ENCODE measurements around the gene PLS1. TPM values are rescaled to one million over a fixed set of nuclear protein-coding genes. Genes with fewer than 3 reads are reported as not detected.
A peak's percentile ranks its signal among the peaks of the same experiment; 100 is the strongest.

Gene PLS1
- total and polyA plus RNA-seq, 2 of the 8 experiments (the other 6 are each of a cell fraction or from before 2014, with no cell fraction given): 18.7 to 44.7 TPM

DNA sequence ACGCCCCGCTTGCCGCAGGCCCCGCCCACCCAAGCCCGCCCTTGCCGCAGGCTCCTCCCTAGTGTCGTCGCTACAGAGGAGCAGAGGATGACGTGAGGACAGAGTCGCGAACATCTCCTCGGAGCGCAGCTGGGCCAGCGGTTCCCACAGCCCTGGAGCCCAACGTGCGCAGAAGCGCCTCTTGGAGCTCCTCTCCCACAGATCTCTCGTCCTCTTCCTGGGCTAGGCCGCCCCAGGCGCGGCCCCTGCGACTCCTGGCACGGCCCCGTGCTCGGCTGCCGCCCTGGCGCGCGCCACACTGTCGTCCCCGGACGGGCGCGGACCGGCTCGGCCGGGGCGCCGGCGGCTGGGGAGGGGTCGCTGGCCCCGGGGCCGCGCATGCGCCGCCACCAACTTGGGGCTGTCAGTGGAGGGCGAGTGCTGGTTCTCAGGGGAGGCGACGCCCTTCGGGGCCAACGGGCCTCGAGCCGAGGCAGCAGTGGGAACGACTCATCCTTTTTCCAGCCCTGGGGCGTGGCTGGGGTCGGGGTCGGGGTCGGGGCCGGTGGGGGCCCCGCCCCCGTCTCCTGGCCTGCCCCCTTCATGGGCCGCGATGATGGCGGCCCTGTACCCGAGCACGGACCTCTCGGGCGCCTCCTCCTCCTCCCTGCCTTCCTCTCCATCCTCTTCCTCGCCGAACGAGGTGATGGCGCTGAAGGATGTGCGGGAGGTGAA, 127.9 kb downstream of the PLS1 start, which contains the start of gene TRPC1:
Gene TRPC1 (plus strand): TSS at position 67 of the 714 bp plus-strand sequence. CDS start 526 bp downstream, at position 593.
- Histone ChIP-seq H4K91ac (replicated peaks; ENCODE audit: insufficient read length, low read length) (peak within 1 kb of the TSS; percentile 99), H2AFZ (ENCODE audit: low read length) (peak within 1 kb of the TSS; percentile 100), H2AK5ac (ENCODE audit: low read depth, low read length) (peak within 1 kb of the TSS; percentile 18; the same call in 1 of the 2 replicates), H3K9me3 (ENCODE audit: insufficient read depth in 2 of 2, low read depth in 1 of 2, low read length in 1 of 2) (no peaks in the 10 kb centered on the region), H3K79me2 (ENCODE audit: control insufficient read depth in 1 of 2, insufficient read depth in 2 of 2, low read length in 2 of 2) (peaks cover 0 to 27% of the 10 kb centered on the region in 2 experiments; a peak in 2 of 4 replicates), H3K9ac (replicated peaks in 1 of 4; ENCODE audit: extremely low read depth in 1 of 4, low read depth in 3 of 4, low read length in 3 of 4) (peak within 1 kb of the TSS; percentile 77 to 95 (median 88)), H4K5ac (ENCODE audit: insufficient read length, low read depth, low read length) (peak within 1 kb of the TSS; percentile 100), H3K27ac (ENCODE audit: low read depth, low read length) (peak within 1 kb of the TSS; percentile 93), H4K8ac (ENCODE audit: extremely low read depth, insufficient read depth, low read length) (peak within 1 kb of the TSS; percentile 99), H2BK15ac (ENCODE audit: low read length) (peak within 1 kb of the TSS; percentile 98; the same call in 1 of the 2 replicates), H2BK120ac (replicated peaks; ENCODE audit: low read depth, low read length) (peak within 1 kb of the TSS; percentile 88), H3K4ac (replicated peaks; ENCODE audit: insufficient read length, low read depth, low read length) (peak within 1 kb of the TSS; percentile 74), H2BK12ac (ENCODE audit: low read depth, low read length) (peak within 1 kb of the TSS; percentile 70; the same call in 1 of the 2 replicates), H3K4me1 (replicated peaks in 1 of 4; ENCODE audit: control insufficient read depth in 3 of 4, insufficient read depth in 4 of 4, low read length in 3 of 4) (0 out of 7 replicates have a peak, but pooled peaks cover 0 to 2% (median 0%) of the 10 kb centered on the region in 4 experiments), H4K20me1 (replicated peaks in 1 of 2; ENCODE audit: control insufficient read depth in 1 of 2, insufficient read depth in 2 of 2, low read length in 2 of 2) (peaks cover 0 to 1% of the 10 kb centered on the region in 2 experiments), H3K23ac (ENCODE audit: insufficient read length) (no peak within 1 kb of the TSS), H3K4me2 (ENCODE audit: insufficient read depth in 1 of 2, low read depth in 2 of 2, low read length in 2 of 2) (peak within 1 kb of the TSS; percentile 81), H3K27me3 (replicated peaks in 1 of 4; ENCODE audit: control insufficient read depth in 3 of 4, extremely low read depth in 1 of 4, insufficient read depth in 3 of 4, low read length in 3 of 4) (no peaks in the 10 kb centered on the region; a peak in 1 of 7 replicates), H2BK20ac (ENCODE audit: low read length) (0 out of 2 replicates have a peak within 1 kb of the TSS, but pooled peaks have one; percentile 9), H3K18ac (ENCODE audit: extremely low read depth, low read length) (peak within 1 kb of the TSS; percentile 99), H3K4me3 (ENCODE audit: extremely low read depth in 1 of 4, insufficient read depth in 2 of 4, low read depth in 3 of 4, low read length in 4 of 4) (peak within 1 kb of the TSS; percentile 79 to 93 (median 92)), H3K79me1 (ENCODE audit: low read depth, low read length) (no peaks in the 10 kb centered on the region), H3K23me2 (ENCODE audit: low read depth, low read length) (peaks cover 2% of the 10 kb centered on the region; the same call in 1 of the 2 replicates), H3K36me3 (ENCODE audit: control insufficient read depth in 2 of 4, insufficient read depth in 4 of 4, low read length in 3 of 4) (no peaks in the 10 kb centered on the region), H3K56ac (replicated peaks; ENCODE audit: insufficient read length, low read depth, low read length) (peak within 1 kb of the TSS; percentile 79), H2BK5ac (ENCODE audit: low read depth, low read length) (peak within 1 kb of the TSS; percentile 95), H3K14ac (ENCODE audit: insufficient read length) (peak within 1 kb of the TSS; percentile 91)
- DNase-seq (ENCODE audit: low read depth in 1 of 2, low spot score in 2 of 2) (peak; percentile 65 to 88), FAIRE-seq (no peak)
- ChIA-PET POLR2A (ENCODE audit: partially characterized antibody) (interaction anchor here (0.8 to 2.0 kb wide), 7 partner anchors 9 to 1247 kb away, joined by 3 to 9 read pairs (median 4); partner anchors contain the start of genes DIPK2A and U2SURP), CTCF (ENCODE audit: partially characterized antibody) (interaction anchor here (0.6 to 1.2 kb wide), 2 partner anchors 10 to 66 kb away, joined by 3 read pairs; no protein-coding TSS in a partner anchor)
- WGBS, 2 experiments (ENCODE audit: extremely low coverage in 1 of 2, insufficient coverage in 1 of 2, insufficient read length in 1 of 2, insufficient replicate concordance in 2 of 2, low coverage in 1 of 2, low lambda C conversion rate in 2 of 2, missing lambda C conversion rate in 1 of 2): 1% methylated on average over 50 of the region's 73 CpGs; no CpG with 5 or more reads in 1 of the 2 experiments
- TF ChIP-seq BACH1 (IDR thresholded peaks at IDR 0.05; ENCODE audit: low read length): no peak
- no peak for TF ChIP-seq HDAC6 (IDR thresholded peaks at IDR 0.05; ENCODE audit: low read depth, low read length)
- TF ChIP-seq BCL11A (IDR thresholded peaks at IDR 0.05; ENCODE audit: low read depth in 2 of 2, low read length in 2 of 2): no peak
- TF ChIP-seq NRF1 (IDR thresholded peaks at IDR 0.05; ENCODE audit: low read depth, low read length): peak; percentile 59
- peak; percentile 65 for TF ChIP-seq TBP (IDR thresholded peaks at IDR 0.05; ENCODE audit: low read depth, low read length)
- no peak for TF ChIP-seq RAD21 (IDR thresholded peaks at IDR 0.05 in 1 of 2, conservative IDR thresholded peaks at IDR 0.05 in 1 of 2; ENCODE audit: low read depth in 2 of 2, low read length in 2 of 2)
- TF ChIP-seq, protein P1, sequence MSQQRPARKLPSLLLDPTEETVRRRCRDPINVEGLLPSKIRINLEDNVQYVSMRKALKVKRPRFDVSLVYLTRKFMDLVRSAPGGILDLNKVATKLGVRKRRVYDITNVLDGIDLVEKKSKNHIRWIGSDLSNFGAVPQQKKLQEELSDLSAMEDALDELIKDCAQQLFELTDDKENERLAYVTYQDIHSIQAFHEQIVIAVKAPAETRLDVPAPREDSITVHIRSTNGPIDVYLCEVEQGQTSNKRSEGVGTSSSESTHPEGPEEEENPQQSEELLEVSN (IDR thresholded peaks at IDR 0.05): no peak
- peak; percentile 52 for TF ChIP-seq KDM4A (IDR thresholded peaks at IDR 0.05; ENCODE audit: low read depth, low read length, severe bottlenecking)
- TF ChIP-seq JUN (IDR thresholded peaks at IDR 0.05; ENCODE audit: low read depth, low read length): no peak
- TF ChIP-seq RBBP5 (IDR thresholded peaks at IDR 0.05; ENCODE audit: borderline replicate concordance, low read depth, low read length): peak; percentile 92; the same call in 1 of the 2 replicates
